Thyroid gland (tissue), 4 donors: ENCODE results near the gene EFL1.

ENCODE experiments used
- CTCF ChIP-seq, 6 experiments: fragments of 200-600 bp in 3 of 6; fragments of 450-650 bp in 3 of 6; sonication (generic) in 3 of 6; IDR thresholded peaks; one replicate each; pipeline ENCODE4 v1.5.1; 2016 to 2019; ENCODE audit warnings: antibody characterized with exemption in 6 of 6, mild to moderate bottlenecking in 2 of 6, inconsistent platforms in 1 of 6, moderate library complexity in 1 of 6
- POLR2A ChIP-seq, 2 donors: fragments of 450-650 bp; IDR thresholded peaks; one replicate each; pipeline ENCODE4 v1.6.1; 2017; ENCODE audit warnings: antibody characterized with exemption in 2 of 2, mild to moderate bottlenecking in 2 of 2, moderate library complexity in 1 of 2

- no peak for TF ChIP-seq CTCF (IDR thresholded peaks at IDR 0.05)
- no peak for TF ChIP-seq POLR2A (IDR thresholded peaks at IDR 0.05)
Observed at GRCh38 chr15:82140886-82141285, 121.6 kb downstream of the EFL1 start.
